HEK293T (cell line): ENCODE measurements around the gene NUDT12.

ENCODE experiments used
- BHLHE40 ChIP-seq: fragments of 450-650 bp; IDR thresholded peaks from 2 replicates; pipeline ENCODE4 v1.6.1; 2016; ENCODE audit warnings: mild to moderate bottlenecking, moderate library complexity, borderline replicate concordance
- FOXA1 ChIP-seq: fragments of 450-650 bp; IDR thresholded peaks from 2 replicates; pipeline ENCODE4 v1.6.1; 2016; ENCODE audit warnings: mild to moderate bottlenecking
- FOXK2 ChIP-seq: fragments of 450-650 bp; IDR thresholded peaks from 2 replicates; pipeline ENCODE4 v1.6.1; 2016; ENCODE audit warnings: mild to moderate bottlenecking
- FOXM1 ChIP-seq: fragments of 450-650 bp; IDR thresholded peaks from 2 replicates; pipeline ENCODE4 v1.6.1; 2017; ENCODE audit warnings: mild to moderate bottlenecking, borderline replicate concordance
- HDGF ChIP-seq: fragments of 450-650 bp; IDR thresholded peaks from 2 replicates; pipeline ENCODE4 v1.6.1; 2017; ENCODE audit warnings: antibody characterized with exemption, borderline replicate concordance
- SUZ12 ChIP-seq: fragments of 450-650 bp; IDR thresholded peaks from 2 replicates; pipeline ENCODE4 v1.6.1; 2016; ENCODE audit warnings: mild to moderate bottlenecking
- ZNF384 ChIP-seq: fragments of 450-650 bp; IDR thresholded peaks from 2 replicates; pipeline ENCODE4 v1.6.1; 2016

DNA sequence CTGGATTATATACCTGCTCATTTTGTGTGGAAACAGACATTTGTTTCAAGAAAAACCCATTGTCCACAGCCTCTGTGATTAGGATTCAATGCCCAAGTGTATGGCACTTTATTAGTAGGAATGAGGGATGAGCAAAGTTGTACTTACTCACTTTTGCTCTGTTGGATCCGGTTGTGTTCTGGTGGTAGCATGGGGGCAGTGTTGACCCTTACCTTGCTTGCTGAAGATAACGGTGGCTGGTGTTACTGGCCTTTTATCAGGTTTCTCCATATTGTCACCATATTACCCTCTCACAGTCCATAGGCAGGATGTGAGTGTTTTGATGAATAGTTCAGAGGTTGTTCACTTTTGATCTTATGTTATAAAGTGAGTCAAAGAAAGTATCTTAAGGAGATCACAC is 42.7 kb upstream of the NUDT12 start:
- TF ChIP-seq BHLHE40 (no peak), FOXK2 (no peak), HDGF (no peak), FOXA1 (no peak), SUZ12 (no peak), FOXM1 (no peak), ZNF384 (no peak)
